Hepatic stellate cell (primary cell): Measurements from ENCODE around the gene RYR2.

ENCODE experiments used
- DNase-seq: peaks from one replicate; pipeline ENCODE4 v3.0.0; 2011; ENCODE audit warnings: low spot score

The RYR2 gene

GRCh38 chr1:237467320-237467719 lies 425.3 kb downstream of the RYR2 start:
- DNase-seq: no peak

DNA sequence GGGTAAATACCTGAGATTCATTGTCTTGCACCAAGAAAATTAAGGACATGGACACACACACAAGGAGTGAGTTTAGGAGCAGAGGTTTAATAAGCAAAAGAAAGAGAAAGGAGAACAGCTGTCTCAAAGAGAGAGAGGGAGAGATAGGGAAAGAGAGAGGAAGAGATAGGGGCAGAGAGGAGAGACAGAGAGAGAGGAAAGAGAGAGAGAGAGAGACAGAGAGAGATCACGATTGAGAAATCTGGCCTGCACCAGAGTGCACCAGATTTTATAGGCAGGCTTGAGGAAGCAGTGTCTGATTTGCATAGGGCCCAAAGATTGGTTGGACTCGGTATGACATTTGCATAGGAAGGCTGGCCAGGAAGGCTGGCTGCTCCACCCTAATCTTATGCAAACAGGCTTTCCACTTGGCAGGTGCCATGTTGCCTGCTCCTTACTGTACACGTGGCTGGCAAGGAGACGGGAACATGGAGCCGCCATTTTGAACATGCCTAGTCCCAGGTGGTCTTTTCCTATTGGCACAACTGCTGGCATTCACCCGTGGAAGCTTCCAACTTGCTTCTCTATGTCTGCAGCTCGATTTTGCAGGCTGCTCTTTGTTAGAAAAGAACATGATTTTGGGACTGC lies 428.8 kb downstream of the RYR2 start:
- no peak for DNase-seq

DNA sequence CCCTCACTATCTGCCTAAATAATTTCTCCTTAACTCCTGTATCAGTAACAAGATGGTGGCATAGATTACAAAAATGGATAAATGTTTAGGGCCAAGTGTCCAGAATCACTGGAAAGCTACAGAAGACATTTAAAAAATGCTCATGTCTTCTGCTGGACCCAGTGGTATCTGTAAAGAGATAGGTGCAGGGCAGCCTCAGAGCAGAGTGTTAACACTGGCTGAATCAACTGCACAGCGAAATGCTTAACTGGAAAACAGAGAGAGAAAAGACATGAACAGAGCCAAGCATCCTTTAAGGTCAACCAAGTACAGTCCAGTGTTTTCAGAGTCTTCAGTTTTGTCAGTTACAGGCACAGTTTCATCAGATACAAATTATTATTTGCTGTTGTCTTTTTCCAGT lies 429.4 kb downstream of the RYR2 start:
- no peak for DNase-seq

- DNase-seq: no peak
Observed at GRCh38 chr1:237471956-237472355, 430.0 kb downstream of the RYR2 start.

DNA sequence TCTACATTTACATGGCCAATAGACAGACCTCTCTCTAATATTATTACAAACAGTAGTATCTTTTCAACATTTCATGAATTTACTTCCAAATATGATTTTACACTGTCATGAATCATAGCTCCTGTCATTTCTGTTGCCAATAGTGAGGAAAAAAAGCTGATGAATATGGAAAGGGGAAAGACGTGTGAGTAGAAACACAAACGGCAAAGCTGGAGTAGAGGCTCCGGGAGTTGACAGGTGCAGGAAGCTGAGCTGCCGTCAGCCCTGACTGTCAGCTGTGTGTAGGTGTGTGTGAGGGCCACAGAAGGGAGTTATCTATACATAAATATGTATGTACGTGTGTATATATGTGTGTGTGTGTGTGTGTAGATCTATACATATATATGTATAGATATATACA lies 431.9 kb downstream of the RYR2 start:
- DNase-seq: no peak

GRCh38 chr1:237478082-237478481 lies 436.1 kb downstream of the RYR2 start:
- no peak for DNase-seq

DNA sequence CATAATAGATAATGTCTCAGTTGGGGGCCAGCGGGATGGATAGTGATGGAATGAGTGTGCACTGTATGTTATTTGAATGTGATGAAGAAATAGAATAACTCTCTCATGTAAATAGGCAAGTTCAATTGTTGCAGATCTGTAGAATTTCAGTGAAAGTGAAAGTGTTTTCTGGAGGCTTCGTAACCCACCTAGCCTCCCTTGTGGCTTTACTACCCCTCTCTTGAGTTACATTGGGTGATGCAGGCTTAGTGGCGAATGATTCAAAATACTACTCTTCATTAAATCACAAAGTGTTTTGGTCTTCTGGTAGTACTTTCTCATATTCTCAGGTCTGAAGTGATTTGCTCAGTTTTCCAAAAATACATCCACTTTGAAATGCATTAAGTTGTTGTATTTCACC lies 436.9 kb downstream of the RYR2 start:
- DNase-seq: no peak

DNA sequence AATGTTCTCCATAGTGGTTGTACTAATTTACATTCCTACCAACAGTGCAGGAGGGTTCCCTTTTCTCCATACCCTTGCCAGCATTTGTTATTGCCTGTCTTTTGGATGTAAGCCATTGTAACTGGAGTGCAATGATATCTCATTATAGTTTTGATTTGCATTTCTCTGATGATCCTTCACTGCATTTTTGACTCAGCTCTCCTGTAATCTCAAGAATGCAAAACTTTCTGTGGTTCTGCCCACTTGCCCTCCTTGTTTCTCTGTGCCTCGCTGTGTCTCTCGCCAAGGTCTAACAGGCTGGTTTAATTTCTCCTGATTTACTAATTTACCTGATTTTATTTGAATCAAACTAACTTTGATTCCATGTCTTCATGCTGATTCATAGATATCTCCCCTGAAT lies 440.8 kb downstream of the RYR2 start:
- DNase-seq: no peak

DNA sequence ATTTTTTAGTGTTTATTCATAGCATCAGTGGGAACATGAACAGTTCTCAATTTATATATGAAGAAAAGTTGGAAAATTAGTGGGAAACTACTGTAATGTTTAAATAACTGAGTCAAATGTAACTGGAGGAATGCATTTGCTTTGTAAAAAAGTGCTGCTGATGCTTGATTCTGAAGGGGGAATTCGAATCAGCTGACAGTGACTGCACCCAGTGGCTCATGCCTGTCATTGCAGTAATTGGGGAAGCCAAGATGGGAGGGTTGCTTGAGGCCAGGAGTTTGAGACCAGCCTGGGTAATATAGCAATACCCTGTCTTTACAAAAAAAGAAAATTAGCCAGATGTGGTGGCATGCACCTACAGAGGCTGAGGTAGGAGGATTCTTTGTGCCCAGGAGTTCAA lies 450.4 kb downstream of the RYR2 start:
- no peak for DNase-seq

- DNase-seq: no peak
Observed at GRCh38 chr1:237500566-237500965, 458.6 kb downstream of the RYR2 start.

GRCh38 chr1:237503292-237503691 lies 461.3 kb downstream of the RYR2 start:
- DNase-seq: no peak

DNA sequence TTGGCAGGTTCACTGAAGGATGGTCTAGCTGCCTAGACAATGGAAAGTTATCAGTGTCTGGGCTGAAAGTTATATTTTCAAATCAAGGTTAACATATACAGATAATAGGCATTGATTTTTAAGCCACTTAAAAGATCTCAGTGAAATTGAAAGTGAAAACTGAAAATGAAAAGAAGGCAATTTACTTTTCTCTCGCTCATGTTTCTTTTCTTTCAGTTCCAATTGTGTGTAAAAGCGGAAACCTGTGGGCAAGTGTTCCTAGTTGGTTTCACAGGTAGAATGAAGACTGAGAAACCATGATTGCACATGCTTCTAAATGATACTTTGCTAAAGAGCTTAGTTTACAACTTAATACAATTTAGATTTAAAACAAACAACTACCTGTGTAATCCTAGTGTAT lies 465.0 kb downstream of the RYR2 start:
- DNase-seq: no peak

DNA sequence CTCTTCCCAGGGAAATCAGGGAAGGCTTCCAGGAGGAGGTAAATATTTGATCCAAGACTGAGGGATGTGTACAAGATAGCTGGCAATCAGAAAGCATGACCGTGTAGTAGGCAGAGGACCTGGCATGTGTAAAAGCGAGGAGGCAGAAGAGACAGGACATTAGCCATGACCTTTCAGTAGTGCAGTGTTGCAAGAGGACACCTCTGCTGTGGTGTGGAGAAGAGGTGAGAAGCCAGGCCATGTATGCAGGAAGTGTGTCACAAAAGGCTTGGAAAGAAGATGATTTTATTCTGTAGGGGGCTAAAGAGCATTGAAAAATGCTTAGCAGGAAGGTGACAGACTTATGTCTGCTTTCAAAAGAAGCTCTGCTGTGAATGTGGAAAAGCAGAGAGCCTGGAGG lies 467.8 kb downstream of the RYR2 start:
- no peak for DNase-seq

DNA sequence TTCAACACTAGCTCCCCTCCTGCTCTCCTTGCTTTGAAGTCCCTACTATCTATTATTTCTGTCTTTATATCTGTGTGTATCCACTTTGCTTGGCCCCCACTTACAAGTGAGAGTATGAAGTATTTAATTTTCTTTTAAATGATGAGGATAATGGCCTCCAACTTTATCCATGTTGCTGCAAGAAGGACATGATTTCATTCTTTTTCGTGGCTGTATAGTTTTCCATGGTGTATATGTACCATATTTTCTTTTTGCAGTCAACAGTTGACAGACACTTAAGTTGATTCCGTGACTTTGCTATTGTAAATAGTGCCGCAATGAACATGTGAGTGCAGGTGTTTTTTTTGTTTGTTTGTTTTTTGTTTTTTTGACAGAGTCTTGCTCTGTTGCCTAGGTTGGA lies 483.1 kb downstream of the RYR2 start:
- no peak for DNase-seq

- DNase-seq: no peak
Observed at GRCh38 chr1:237527761-237528160, 485.8 kb downstream of the RYR2 start.

GRCh38 chr1:237528545-237528944 lies 486.6 kb downstream of the RYR2 start:
- DNase-seq: no peak

- DNase-seq: no peak
Observed at GRCh38 chr1:237539055-237539454, 497.1 kb downstream of the RYR2 start.

- DNase-seq: no peak
Observed at GRCh38 chr1:237542525-237543418, 500.8 kb downstream of the RYR2 start.

GRCh38 chr1:237553078-237553477 lies 511.1 kb downstream of the RYR2 start:
- no peak for DNase-seq

GRCh38 chr1:237556911-237557310 lies 514.9 kb downstream of the RYR2 start:
- DNase-seq: no peak

- peak; percentile 2 for DNase-seq
Observed at GRCh38 chr1:237562242-237562823, 520.3 kb downstream of the RYR2 start.

DNA sequence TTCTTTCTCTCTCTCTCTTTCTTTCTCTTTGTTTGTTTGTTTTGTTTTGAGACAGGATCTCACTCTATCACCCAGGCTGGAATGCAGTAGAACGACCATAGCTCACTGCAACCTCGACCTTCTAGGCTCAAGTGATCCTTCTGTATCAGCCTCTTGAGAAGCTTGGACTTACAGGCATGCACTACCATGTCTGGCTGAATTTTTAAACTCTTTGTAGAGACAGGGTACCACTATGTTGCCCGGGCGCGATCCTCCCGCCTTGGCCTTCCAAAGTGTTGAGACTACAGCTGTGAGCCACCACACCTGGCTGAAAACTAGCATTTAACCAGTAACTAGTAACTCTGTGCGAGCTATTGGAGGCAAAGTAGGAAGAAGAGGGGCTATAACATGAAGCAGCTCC lies 523.3 kb downstream of the RYR2 start:
- DNase-seq: no peak

DNA sequence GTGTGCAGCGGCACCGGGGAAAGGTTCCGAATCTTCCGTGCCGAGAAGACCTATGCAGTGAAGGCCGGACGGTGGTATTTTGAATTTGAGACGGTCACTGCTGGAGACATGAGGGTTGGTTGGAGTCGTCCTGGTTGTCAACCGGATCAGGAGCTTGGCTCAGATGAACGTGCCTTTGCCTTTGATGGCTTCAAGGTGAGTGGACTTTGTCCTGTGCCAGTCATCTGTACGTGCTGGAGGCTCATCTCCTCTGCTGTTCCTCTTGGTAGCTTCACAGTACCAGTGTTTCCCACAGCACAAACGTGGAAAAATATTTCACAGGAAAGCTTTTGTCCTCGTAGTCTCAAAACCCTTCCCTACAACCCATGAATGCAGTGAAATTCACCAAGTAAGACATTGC lies 524.6 kb downstream of the RYR2 start:
- no peak for DNase-seq
